ENCODE data around the gene GLIS1. TPM values are rescaled to one million over a fixed set of nuclear protein-coding genes. Genes with fewer than 3 reads are reported as not detected.

Gene GLIS1
- polyA plus RNA-seq, 3 donors from 2014 or later = not detected

DNA sequence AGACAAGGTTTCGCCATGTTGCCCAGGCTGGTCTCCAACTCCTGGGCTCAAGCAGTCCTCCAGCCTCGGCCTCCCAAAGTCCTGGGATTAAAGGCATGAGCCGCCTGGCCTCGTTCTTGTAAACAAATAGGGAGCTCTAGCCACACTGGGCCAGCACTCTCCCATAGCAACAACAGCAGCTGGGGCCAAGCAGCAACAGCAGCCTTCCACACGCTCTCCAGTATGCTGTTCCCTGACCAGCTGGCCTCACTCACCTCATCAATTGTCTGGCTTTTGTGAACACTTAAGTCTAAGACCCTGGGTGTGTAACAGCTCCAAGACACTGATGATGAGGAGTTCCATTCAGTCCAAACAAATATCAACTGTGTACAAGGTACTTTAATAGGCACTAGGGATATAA lies 16.9 kb upstream of the GLIS1 start:
- no peaks in the 10 kb centered on the region for H3K9me3 Mint-ChIP-seq
- no peak for DNase-seq
- peaks cover 0 to 6% (median 0%) of the 10 kb centered on the region in 3 donors for H3K36me3 Mint-ChIP-seq
- H3K4me1 Mint-ChIP-seq = no peaks in the 10 kb centered on the region
- no peak overlapping the region for H3K4me3 Mint-ChIP-seq
- peaks cover 0 to 3% (median 0%) of the 10 kb centered on the region in 3 donors for H3K27me3 Mint-ChIP-seq (ENCODE audit: low read depth in 3 of 3)
- H3K27ac Mint-ChIP-seq = no peak overlapping the region

DNA sequence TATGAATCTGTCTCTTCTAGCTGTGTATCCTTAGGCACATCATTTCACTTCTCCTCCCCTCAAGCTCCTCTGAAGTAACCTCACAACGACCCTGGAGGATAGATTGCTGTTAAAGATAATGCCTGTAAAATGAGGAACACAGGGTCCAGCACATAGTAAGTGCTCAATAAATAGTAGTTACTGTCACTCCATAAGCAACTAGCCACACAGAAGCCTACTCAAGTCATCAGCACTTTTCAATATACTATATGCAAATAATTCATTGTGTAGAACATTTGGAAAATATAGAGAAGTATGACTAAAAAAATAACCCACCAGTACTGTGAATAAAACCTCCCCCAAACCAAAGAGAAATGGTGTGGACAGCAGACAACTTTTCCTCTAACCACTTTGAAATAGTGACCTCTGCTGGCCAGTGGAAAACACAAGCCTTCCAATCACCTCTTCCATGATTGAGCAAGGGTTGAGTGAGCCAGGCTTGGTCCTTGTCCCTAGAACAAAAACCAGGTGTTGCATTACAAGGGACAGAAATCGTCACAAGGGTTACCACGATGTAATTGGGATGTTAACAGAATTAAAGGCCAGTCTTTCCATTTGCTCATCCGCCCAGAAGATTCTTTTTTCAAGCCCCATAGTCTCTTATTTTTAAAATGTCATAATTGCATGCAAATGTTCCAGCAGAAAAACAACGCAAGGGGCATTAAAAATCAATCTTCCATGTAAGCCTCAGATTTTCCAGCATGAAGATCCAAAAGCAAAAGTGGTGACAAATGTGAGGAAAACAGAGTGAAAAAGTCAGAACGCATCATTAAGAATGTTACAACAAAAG lies 15.7 kb upstream of the GLIS1 start:
- no peaks in the 10 kb centered on the region for H3K36me3 Mint-ChIP-seq
- peak; percentile 28 to 34 (median 32) for DNase-seq
- H3K27ac Mint-ChIP-seq = no peak overlapping the region
- no peak overlapping the region for H3K4me3 Mint-ChIP-seq
- H3K4me1 Mint-ChIP-seq = no peaks in the 10 kb centered on the region
- peaks cover 0 to 3% (median 0%) of the 10 kb centered on the region in 3 donors for H3K27me3 Mint-ChIP-seq (ENCODE audit: low read depth in 3 of 3)
- no peaks in the 10 kb centered on the region for H3K9me3 Mint-ChIP-seq

DNA sequence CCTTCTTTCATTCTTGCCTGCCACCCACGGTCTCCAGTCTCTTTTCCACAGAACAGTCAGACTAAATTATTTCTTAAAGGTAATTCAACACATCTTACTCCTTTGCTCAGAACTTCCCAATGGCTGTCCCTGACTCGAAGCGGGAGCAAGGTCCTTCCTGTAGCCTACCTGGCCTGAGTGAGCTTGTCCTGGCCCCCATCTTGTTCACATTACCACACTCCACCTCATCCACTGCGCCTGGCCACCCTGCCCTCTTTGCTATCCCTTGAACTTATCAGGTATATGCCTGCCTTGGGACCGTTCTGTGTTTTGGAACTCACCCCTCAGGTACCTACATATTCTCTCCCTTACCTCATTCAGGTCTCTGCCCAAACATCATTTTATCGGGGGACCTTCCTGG lies 13.3 kb upstream of the GLIS1 start:
- Mint-ChIP-seq H3K27ac (no peak overlapping the region), H3K4me1 (no peaks in the 10 kb centered on the region), H3K9me3 (no peaks in the 10 kb centered on the region), H3K36me3 (no peaks in the 10 kb centered on the region), H3K4me3 (no peak overlapping the region), H3K27me3 (ENCODE audit: low read depth in 3 of 3) (peaks cover 0 to 3% (median 2%) of the 10 kb centered on the region in 3 donors)
- DNase-seq = no peak

DNA sequence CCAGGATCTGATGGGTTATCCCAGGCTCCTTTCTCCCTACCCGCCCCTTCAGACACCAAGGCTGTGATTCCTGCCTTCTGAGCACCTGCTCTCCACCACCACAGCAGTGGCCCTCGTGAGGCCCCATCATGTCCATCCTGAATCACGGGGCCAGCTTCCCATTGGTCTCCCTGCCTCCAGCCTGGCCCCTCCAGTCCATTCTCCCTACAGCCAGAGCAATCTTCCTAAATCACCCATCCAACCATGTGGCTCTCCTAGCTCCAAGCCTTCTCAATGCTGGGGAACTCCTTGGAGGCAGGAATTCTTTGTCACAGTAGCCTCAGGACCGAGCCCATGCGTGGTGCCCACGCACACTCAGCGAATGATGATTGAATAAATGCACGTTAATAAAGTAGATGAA lies 8.9 kb upstream of the GLIS1 start:
- H3K27me3 Mint-ChIP-seq (ENCODE audit: low read depth in 3 of 3) = peaks cover 5 to 7% (median 6%) of the 10 kb centered on the region in 3 donors
- no peaks in the 10 kb centered on the region for H3K4me1 Mint-ChIP-seq
- DNase-seq = no peak
- H3K9me3 Mint-ChIP-seq = peaks cover 0 to 2% (median 0%) of the 10 kb centered on the region in 6 donors
- peaks cover 0 to 7% (median 0%) of the 10 kb centered on the region in 3 donors for H3K36me3 Mint-ChIP-seq
- H3K27ac Mint-ChIP-seq = no peak overlapping the region
- no peak overlapping the region for H3K4me3 Mint-ChIP-seq

DNA sequence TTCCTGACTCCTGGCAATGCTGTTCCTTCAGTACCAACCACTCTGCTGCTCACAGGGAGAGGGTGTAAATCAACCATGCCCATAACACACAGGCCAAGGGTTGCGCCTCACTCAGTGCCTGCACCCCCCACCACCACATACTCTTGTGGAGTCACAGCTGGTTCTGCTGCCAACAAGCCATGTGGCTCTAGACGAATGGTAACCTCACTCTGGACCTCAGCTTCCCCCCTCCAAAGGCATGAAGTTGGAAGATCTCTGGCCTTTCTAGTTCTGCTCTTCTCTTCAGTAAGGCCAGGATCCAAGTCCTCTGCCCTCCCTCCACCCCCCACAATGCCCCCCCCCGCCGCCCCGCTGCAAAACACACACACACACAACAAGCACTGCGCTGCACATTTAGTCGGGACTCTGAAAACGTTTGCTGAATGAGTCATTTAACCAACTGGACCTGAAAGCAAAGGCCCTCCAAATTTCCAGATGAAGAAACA lies 1.7 kb upstream of the GLIS1 start:
- peaks cover 0 to 5% (median 0%) of the 10 kb centered on the region in 6 donors for H3K9me3 Mint-ChIP-seq
- H3K36me3 Mint-ChIP-seq = peaks cover 0 to 10% (median 0%) of the 10 kb centered on the region in 3 donors
- no peak for DNase-seq
- H3K4me1 Mint-ChIP-seq = peaks cover 0 to 4% of the 10 kb centered on the region in 2 donors
- H3K4me3 Mint-ChIP-seq = peak overlapping the region in 3 of 5 donors; percentile 52 to 64 (median 54)
- H3K27ac Mint-ChIP-seq = no peak overlapping the region
- H3K27me3 Mint-ChIP-seq (ENCODE audit: low read depth in 3 of 3) = peaks cover 8 to 31% (median 9%) of the 10 kb centered on the region in 3 donors

DNA sequence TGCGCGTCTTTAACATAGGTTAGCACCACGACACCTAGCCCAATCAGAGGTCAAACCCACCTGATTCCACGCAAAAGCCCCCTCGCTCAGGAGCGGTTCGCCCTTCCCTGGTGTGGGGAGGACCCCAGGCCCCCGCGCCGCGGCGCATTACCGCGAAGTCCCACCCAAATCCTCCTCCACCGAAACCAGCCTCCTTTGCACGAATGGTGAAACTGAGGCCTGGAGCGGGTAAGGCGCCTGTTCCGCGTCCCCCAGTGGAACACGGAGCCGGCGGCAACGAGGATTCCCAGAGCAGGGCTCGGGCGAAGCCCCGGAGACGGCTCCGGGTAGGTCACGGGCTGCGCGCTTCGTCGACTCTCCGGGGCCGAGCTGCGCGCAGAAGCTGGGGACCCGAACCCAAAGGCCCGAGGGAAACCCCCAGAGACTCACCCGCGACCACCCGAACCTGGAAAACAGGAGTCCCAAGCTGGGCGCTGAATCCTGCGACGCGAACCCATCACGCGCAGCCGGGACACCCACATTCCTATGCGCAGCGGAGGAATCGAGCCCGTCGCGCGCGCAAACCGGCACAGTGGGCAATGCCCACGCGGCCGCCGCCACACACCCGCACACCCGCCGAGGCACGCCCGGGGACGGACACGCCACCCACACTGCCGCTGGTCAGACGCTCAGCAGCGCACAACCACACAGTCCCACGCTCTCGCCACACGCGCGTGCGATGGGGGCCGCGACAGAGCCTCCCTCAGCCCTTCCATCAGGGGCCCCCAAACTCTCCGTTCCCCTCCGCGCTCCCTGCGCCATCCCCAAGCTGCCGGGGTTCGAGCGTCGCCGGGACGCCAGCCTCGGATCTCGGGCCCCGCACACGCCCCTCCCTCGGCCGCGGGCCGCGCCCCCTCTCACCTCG lies 507 bp downstream of the GLIS1 start:
- no peak overlapping the region for H3K27ac Mint-ChIP-seq
- H3K27me3 Mint-ChIP-seq (ENCODE audit: low read depth in 3 of 3) = peaks cover 4 to 36% (median 9%) of the 10 kb centered on the region in 3 donors
- DNase-seq = peak in 1 of 3 donors; percentile 2
- H3K4me1 Mint-ChIP-seq = peaks cover 0 to 4% of the 10 kb centered on the region in 2 donors
- peak overlapping the region in 4 of 5 donors; percentile 13 to 62 (median 40) for H3K4me3 Mint-ChIP-seq
- H3K9me3 Mint-ChIP-seq = peaks cover 0 to 5% (median 0%) of the 10 kb centered on the region in 6 donors
- peaks cover 0 to 9% (median 0%) of the 10 kb centered on the region in 3 donors for H3K36me3 Mint-ChIP-seq

DNA sequence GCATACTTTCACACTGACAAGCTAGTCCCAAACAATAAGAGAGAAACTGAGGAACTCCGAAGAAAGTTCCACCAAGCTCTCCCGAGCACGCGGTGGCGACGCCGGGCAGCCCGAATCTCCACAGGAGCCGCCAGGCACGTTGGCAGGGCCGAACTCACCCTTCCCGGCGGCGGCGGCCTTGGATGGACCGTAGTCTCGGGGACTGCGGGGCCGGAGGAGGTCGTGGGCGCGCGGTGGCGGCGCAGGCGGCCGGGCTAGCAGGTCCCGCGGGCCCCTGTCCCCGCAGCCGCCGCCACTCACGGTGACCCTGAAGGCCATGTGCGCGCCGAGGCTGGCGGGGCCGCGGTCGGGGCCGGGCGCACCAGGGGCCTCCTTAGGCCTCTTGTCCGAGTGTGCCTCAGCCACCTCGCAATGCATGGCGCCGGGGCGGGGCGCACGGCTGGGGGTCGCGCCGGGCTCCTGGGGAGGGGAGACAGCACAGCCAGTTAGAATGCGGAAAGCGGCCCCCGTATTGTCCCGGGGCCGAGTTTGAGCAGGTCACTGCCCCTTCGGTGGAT lies 1.2 kb downstream of the GLIS1 start:
- Mint-ChIP-seq H3K4me3 (peak overlapping the region in 4 of 5 donors; percentile 32 to 60 (median 44)), H3K9me3 (peaks cover 0 to 2% (median 0%) of the 10 kb centered on the region in 6 donors), H3K27me3 (ENCODE audit: low read depth in 3 of 3) (peaks cover 6 to 35% (median 10%) of the 10 kb centered on the region in 3 donors), H3K36me3 (peaks cover 0 to 2% (median 0%) of the 10 kb centered on the region in 3 donors), H3K27ac (no peak overlapping the region), H3K4me1 (peaks cover 0 to 4% of the 10 kb centered on the region in 2 donors)
- DNase-seq = no peak

DNA sequence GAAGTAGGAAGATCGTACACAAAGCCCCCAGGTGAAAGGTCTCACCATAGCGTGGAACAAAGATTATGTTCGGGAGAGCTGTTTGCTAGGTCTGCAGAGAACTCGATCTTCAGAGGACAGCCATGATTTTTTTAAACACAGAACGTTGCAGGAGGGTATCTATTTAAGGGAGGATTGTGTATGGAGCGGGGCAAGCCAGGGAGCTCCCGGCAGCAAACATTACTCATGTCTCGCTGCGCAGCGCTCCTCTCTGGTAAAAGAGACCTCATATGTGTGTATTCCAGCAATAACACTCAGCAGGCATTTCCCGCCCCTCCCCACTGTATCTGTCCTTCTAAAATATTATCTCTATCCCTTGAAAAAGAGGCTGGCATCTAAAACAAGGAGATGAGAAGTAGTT lies 2.7 kb downstream of the GLIS1 start:
- H3K36me3 Mint-ChIP-seq = no peaks in the 10 kb centered on the region
- H3K9me3 Mint-ChIP-seq = no peaks in the 10 kb centered on the region
- H3K4me3 Mint-ChIP-seq = peak overlapping the region in 1 of 5 donors; percentile 12
- no peak overlapping the region for H3K27ac Mint-ChIP-seq
- DNase-seq = no peak
- H3K4me1 Mint-ChIP-seq = peaks cover 0 to 4% of the 10 kb centered on the region in 2 donors
- peaks cover 6 to 30% (median 6%) of the 10 kb centered on the region in 3 donors for H3K27me3 Mint-ChIP-seq (ENCODE audit: low read depth in 3 of 3)

DNA sequence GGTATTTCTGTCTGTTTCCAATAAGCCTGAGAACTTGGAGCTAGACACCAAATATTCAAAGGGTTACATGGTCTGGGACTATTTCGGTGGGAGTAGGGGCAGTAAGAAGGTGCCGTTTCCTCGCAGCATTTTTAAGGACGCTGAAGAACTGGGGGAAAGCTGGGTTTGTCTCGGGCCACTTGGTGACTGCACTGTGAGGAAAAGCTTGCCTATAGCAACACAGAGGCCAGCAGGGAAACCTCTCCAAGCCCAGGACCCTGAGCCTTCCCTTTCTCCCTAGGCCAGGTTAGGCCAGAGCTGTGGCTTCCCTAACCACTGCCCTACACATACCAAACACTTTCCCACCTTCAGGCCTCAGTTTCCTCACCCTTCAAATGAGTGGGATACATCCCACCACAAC lies 3.3 kb downstream of the GLIS1 start:
- Mint-ChIP-seq H3K27ac (no peak overlapping the region), H3K9me3 (no peaks in the 10 kb centered on the region), H3K27me3 (ENCODE audit: low read depth in 3 of 3) (peaks cover 4 to 28% (median 5%) of the 10 kb centered on the region in 3 donors), H3K4me1 (peaks cover 0 to 4% of the 10 kb centered on the region in 2 donors), H3K36me3 (no peaks in the 10 kb centered on the region), H3K4me3 (no peak overlapping the region)
- no peak for DNase-seq

DNA sequence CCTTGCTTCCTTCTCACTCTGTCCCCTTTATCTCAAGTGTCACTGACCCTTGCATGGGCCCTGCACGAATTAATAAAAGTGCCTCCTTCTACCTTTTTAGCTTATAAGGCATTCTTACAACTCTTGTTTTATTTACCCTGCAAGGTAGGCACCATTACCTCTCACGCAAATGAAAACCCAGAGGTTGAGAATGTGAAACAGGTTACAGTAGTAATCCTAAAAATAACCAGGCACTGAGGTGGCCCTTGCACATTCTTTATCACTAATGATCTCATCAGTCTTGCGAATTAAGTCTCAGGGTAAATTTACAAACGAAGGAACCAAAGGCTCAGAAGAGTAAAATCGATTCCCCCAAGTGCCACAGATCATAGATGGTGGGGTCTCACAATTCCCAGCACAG lies 3.7 kb downstream of the GLIS1 start:
- no peaks in the 10 kb centered on the region for H3K36me3 Mint-ChIP-seq

DNA sequence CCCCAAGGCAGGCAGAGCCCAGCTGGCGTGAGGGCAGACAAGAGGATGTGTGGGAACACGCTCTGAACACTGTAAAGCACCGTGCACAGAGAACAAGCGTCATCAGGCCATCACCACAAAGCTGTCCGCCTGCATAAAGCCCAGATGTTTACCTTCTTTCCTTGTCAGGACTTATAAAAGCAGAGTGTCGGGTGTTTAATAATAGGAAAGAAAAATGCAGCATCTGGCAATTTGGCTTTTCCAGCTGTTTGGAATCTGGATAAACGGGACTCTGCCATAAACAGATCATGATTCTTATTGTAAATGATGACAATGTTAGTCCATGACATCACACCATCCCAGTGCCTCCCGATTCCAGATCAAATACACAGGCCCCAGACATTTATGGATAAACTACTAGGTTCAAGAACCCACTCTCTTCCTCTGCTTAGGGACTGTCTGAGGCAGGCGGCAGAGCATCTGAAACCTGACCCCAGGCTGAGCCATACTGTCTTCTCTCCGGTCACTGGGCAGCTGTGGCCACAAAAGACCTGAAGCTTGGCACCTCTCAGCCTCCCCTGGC lies 4.2 kb downstream of the GLIS1 start:
- Mint-ChIP-seq H3K4me3 (no peak overlapping the region), H3K27ac (no peak overlapping the region), H3K27me3 (ENCODE audit: low read depth in 3 of 3) (peaks cover 2 to 24% (median 5%) of the 10 kb centered on the region in 3 donors), H3K9me3 (no peaks in the 10 kb centered on the region), H3K4me1 (peaks cover 0 to 3% of the 10 kb centered on the region in 2 donors), H3K36me3 (no peaks in the 10 kb centered on the region)
- no peak for DNase-seq

More for the DNA sequence above, 3.7 kb downstream of the GLIS1 start:
- DNase-seq = no peak
- Mint-ChIP-seq H3K9me3 (no peaks in the 10 kb centered on the region), H3K4me3 (no peak overlapping the region), H3K27ac (no peak overlapping the region), H3K4me1 (peaks cover 0 to 4% of the 10 kb centered on the region in 2 donors), H3K27me3 (ENCODE audit: low read depth in 3 of 3) (peaks cover 4 to 25% (median 5%) of the 10 kb centered on the region in 3 donors)

DNA sequence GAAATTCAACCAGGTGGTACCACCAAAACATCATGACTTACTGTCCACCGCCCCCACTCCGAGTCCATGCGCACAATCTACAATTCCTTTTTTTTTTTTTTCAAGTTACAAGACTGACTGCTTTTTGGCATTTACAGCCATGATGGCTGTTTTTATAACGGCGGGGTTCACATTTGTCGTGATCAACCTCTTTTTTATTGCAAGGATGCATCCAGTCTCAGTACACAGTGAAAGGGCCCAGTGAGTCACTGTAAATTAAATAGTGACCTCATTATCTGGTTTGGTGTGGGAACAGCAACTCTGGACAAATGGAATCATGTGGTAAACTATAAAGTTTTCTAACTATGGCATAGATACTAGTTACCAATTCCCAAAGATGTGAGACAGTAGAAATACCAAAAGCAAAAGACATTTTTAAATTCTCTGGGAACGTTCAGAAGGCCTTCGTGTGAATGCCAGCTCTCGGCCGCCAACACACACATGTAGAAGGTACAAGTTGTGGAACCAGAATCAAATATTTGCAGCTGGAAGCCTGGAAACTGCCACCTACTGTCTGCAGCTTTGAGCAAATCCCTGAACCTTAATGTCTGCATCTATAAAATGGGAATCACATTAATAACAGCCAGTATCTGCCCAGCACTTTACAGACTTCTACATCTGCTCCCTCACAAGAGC lies 4.9 kb downstream of the GLIS1 start:
- Mint-ChIP-seq H3K4me1 (no peaks in the 10 kb centered on the region), H3K27ac (no peak overlapping the region), H3K27me3 (ENCODE audit: low read depth in 3 of 3) (peaks cover 2 to 21% (median 5%) of the 10 kb centered on the region in 3 donors)

More for the DNA sequence above, 4.9 kb downstream of the GLIS1 start:
- DNase-seq = no peak
- Mint-ChIP-seq H3K9me3 (no peaks in the 10 kb centered on the region), H3K36me3 (no peaks in the 10 kb centered on the region), H3K4me3 (no peak overlapping the region)
